ENCODE data around the gene MCC.

MCC gene

DNA sequence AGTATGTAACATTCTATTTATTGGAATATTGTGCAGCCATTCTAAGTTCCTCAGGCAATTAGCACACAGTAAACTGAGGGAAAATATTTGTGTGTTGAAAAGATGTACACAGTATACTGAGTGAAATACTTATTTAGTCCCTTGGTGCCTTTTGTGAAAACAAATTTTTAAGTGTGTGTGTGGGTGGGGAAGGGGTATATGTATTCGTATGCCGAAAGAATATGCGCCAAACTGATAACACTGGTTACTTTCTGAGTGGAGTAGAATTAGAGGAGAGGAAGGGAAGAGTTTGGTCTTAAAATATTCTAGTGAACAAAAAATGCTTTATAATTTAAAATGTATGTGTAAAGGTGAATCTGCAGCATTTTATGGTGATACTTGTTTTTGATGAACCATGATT is 508.5 kb downstream of the MCC start:
- no peak overlapping the region for H3K27ac ChIP-seq (ENCODE audit: low read depth, low read length)
- no peaks in the 10 kb centered on the region for H3K36me3 ChIP-seq (ENCODE audit: control insufficient read depth in 1 of 2, insufficient read depth in 2 of 2, low read length in 2 of 2)
- no peak overlapping the region for H3K9ac ChIP-seq (ENCODE audit: low read depth in 1 of 2, low read length in 2 of 2)
- no peaks in the 10 kb centered on the region for H3K27me3 ChIP-seq (ENCODE audit: control insufficient read depth in 1 of 2, insufficient read depth in 2 of 2, low read length in 2 of 2)
- H3K4me1 ChIP-seq (ENCODE audit: control insufficient read depth in 1 of 2, insufficient read depth in 2 of 2, low read length in 2 of 2): peaks cover 12 to 21% of the 10 kb centered on the region in 2 donors
- no peak overlapping the region for H3K4me3 ChIP-seq (ENCODE audit: low read depth in 1 of 2, low read length in 2 of 2)
- H3K9me3 ChIP-seq (ENCODE audit: control insufficient read depth in 1 of 2, low read length in 2 of 2): no peaks in the 10 kb centered on the region

DNA sequence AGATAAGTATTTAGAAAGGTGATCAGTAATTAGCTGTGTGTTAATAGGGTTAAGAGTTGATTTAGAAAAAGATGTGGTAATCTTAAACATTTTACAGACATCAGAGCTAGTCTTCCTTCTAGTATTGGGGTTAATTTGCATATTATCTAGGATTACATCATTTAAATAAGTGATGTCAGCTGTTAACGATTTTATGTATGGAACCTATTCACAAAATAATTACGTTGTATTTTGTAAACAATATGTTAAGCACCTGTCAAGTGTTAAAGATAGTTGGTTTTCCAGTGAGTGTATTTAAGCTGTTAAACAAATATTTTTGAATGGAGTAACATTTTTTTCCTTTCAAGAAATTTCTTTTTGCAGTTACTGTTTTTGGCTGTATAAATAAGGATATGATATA is 509.4 kb downstream of the MCC start:
- Histone ChIP-seq H3K36me3 (ENCODE audit: control insufficient read depth in 1 of 2, insufficient read depth in 2 of 2, low read length in 2 of 2) (no peaks in the 10 kb centered on the region), H3K9ac (ENCODE audit: low read depth in 1 of 2, low read length in 2 of 2) (no peak overlapping the region), H3K4me1 (ENCODE audit: control insufficient read depth in 1 of 2, insufficient read depth in 2 of 2, low read length in 2 of 2) (peaks cover 12 to 22% of the 10 kb centered on the region in 2 donors), H3K27ac (ENCODE audit: low read depth, low read length) (no peak overlapping the region), H3K27me3 (ENCODE audit: control insufficient read depth in 1 of 2, insufficient read depth in 2 of 2, low read length in 2 of 2) (no peaks in the 10 kb centered on the region), H3K9me3 (ENCODE audit: control insufficient read depth in 1 of 2, low read length in 2 of 2) (no peaks in the 10 kb centered on the region), H3K4me3 (ENCODE audit: low read depth in 1 of 2, low read length in 2 of 2) (no peak overlapping the region)

DNA sequence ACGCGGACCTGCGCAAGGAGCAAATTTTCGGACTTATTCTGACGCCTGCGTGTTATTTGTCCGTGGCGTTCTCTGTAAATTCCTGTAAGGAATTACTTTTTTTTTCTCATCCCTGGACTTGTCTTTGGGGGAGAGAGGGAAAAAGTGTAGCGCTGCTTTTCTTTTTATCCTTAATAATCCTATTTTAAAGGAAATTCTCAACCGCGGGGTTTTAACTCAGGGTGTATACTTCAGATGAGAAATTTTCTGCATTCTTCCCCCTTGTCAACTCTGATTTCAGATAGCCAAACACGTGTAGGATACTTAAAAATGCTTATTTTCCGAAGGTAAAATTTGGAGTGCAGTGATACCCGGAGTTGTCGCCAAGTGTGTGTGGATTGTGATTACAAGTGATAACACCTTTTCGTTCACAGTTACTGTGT is 510.8 kb downstream of the MCC start:
- Histone ChIP-seq H3K36me3 (ENCODE audit: control insufficient read depth in 1 of 2, insufficient read depth in 2 of 2, low read length in 2 of 2) (no peaks in the 10 kb centered on the region), H3K27me3 (ENCODE audit: control insufficient read depth in 1 of 2, insufficient read depth in 2 of 2, low read length in 2 of 2) (no peaks in the 10 kb centered on the region), H3K4me3 (ENCODE audit: low read depth in 1 of 2, low read length in 2 of 2) (peak overlapping the region; percentile 79 to 88), H3K4me1 (ENCODE audit: control insufficient read depth in 1 of 2, insufficient read depth in 2 of 2, low read length in 2 of 2) (peaks cover 15 to 25% of the 10 kb centered on the region in 2 donors), H3K27ac (ENCODE audit: low read depth, low read length) (no peak overlapping the region), H3K9ac (ENCODE audit: low read depth in 1 of 2, low read length in 2 of 2) (peak overlapping the region; percentile 70 to 91), H3K9me3 (ENCODE audit: control insufficient read depth in 1 of 2, low read length in 2 of 2) (no peaks in the 10 kb centered on the region)

- H3K27me3 ChIP-seq (ENCODE audit: control insufficient read depth in 1 of 2, insufficient read depth in 2 of 2, low read length in 2 of 2): no peaks in the 10 kb centered on the region
Measured at GRCh38 chr5:112976432-112977309, 511.6 kb downstream of the MCC start, which contains the start of gene DCP2. DCP2 (plus strand) TSS chr5:112976798; CDS start chr5:112976934, 136 bp downstream.

DNA sequence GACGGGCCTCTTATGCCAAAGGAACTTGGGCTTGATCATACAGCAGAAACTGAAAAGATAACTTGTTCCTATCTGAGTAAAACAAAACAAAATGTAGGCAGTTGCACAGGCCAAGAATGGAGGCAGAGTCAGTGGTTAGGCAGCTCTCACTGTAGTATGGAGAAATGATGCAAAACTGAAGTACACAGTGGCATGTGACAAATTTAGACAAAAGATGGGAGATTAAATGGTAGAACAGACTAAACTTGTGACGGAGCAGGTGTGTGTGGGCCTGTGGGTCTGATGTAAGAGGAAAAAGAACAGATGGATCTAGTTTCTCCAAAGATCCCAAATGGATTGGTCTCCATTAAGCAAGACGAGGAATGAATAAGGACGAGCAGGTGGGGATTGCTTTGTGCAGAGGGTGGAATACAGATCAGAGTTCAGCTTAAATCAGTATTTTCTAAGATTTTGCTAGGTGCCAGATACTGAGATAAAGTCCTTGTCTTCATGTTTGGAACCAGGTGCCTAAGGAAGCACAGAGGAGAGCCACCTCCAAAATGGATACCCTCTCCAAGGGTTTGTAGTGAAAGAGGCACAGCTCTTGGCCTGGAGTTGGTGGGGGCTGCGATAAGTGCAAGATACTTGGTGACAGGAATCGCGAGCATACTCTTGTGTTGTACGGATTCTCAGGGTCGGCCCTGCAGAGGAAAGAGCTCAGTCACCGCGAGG is 512.4 kb downstream of the MCC start:
- H3K36me3 ChIP-seq (ENCODE audit: control insufficient read depth in 1 of 2, insufficient read depth in 2 of 2, low read length in 2 of 2): no peaks in the 10 kb centered on the region
- peaks cover 15 to 25% of the 10 kb centered on the region in 2 donors for H3K4me1 ChIP-seq (ENCODE audit: control insufficient read depth in 1 of 2, insufficient read depth in 2 of 2, low read length in 2 of 2)
- H3K9ac ChIP-seq (ENCODE audit: low read depth in 1 of 2, low read length in 2 of 2): peak overlapping the region; percentile 83 to 91
- H3K27ac ChIP-seq (ENCODE audit: low read depth, low read length): peak overlapping the region; percentile 82
- H3K9me3 ChIP-seq (ENCODE audit: control insufficient read depth in 1 of 2, low read length in 2 of 2): no peaks in the 10 kb centered on the region
- H3K27me3 ChIP-seq (ENCODE audit: control insufficient read depth in 1 of 2, insufficient read depth in 2 of 2, low read length in 2 of 2): no peaks in the 10 kb centered on the region
- peak overlapping the region; percentile 79 to 88 for H3K4me3 ChIP-seq (ENCODE audit: low read depth in 1 of 2, low read length in 2 of 2)

More at GRCh38 chr5:112976432-112977309, 511.6 kb downstream of the MCC start, which contains the start of gene DCP2:
- no peaks in the 10 kb centered on the region for H3K9me3 ChIP-seq (ENCODE audit: control insufficient read depth in 1 of 2, low read length in 2 of 2)
- H3K9ac ChIP-seq (ENCODE audit: low read depth in 1 of 2, low read length in 2 of 2): peak within 1 kb of the TSS; percentile 83 to 91
- H3K36me3 ChIP-seq (ENCODE audit: control insufficient read depth in 1 of 2, insufficient read depth in 2 of 2, low read length in 2 of 2): no peaks in the 10 kb centered on the region
- peak within 1 kb of the TSS; percentile 79 to 88 for H3K4me3 ChIP-seq (ENCODE audit: low read depth in 1 of 2, low read length in 2 of 2)
- H3K27ac ChIP-seq (ENCODE audit: low read depth, low read length): peak within 1 kb of the TSS; percentile 82
- peaks cover 15 to 25% of the 10 kb centered on the region in 2 donors for H3K4me1 ChIP-seq (ENCODE audit: control insufficient read depth in 1 of 2, insufficient read depth in 2 of 2, low read length in 2 of 2)

DNA sequence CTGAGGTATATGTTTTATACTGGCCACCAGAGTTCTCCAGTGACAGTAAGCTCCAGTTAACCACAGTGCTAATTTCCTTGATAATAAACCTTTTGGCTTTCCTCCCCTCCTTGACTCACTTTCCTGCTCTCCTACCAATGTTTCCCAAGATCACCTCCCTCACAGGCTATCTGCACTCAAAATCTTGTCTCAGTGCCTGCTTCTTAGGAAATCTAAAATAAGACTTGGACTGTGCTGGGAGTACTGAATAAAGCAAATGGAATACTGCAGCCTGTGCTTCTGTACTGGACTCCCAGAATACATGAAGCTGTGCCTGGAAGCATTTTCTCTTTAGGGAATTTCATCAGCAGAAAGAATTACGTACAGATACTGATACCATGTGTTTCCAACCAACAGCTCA is 513.4 kb downstream of the MCC start:
- H3K4me1 ChIP-seq (ENCODE audit: control insufficient read depth in 1 of 2, insufficient read depth in 2 of 2, low read length in 2 of 2): peaks cover 15 to 25% of the 10 kb centered on the region in 2 donors
- no peaks in the 10 kb centered on the region for H3K36me3 ChIP-seq (ENCODE audit: control insufficient read depth in 1 of 2, insufficient read depth in 2 of 2, low read length in 2 of 2)
- no peaks in the 10 kb centered on the region for H3K27me3 ChIP-seq (ENCODE audit: control insufficient read depth in 1 of 2, insufficient read depth in 2 of 2, low read length in 2 of 2)
- no peak overlapping the region for H3K4me3 ChIP-seq (ENCODE audit: low read depth in 1 of 2, low read length in 2 of 2)
- H3K9ac ChIP-seq (ENCODE audit: low read depth in 1 of 2, low read length in 2 of 2): no peak overlapping the region
- no peaks in the 10 kb centered on the region for H3K9me3 ChIP-seq (ENCODE audit: control insufficient read depth in 1 of 2, low read length in 2 of 2)
- H3K27ac ChIP-seq (ENCODE audit: low read depth, low read length): no peak overlapping the region

GRCh38 chr5:112973904-112974303 is 514.3 kb downstream of the MCC start:
- Histone ChIP-seq H3K27me3 (ENCODE audit: control insufficient read depth in 1 of 2, insufficient read depth in 2 of 2, low read length in 2 of 2) (no peaks in the 10 kb centered on the region), H3K9me3 (ENCODE audit: control insufficient read depth in 1 of 2, low read length in 2 of 2) (no peaks in the 10 kb centered on the region), H3K27ac (ENCODE audit: low read depth, low read length) (no peak overlapping the region), H3K36me3 (ENCODE audit: control insufficient read depth in 1 of 2, insufficient read depth in 2 of 2, low read length in 2 of 2) (no peaks in the 10 kb centered on the region), H3K4me3 (ENCODE audit: low read depth in 1 of 2, low read length in 2 of 2) (no peak overlapping the region), H3K4me1 (ENCODE audit: control insufficient read depth in 1 of 2, insufficient read depth in 2 of 2, low read length in 2 of 2) (peaks cover 15 to 20% of the 10 kb centered on the region in 2 donors), H3K9ac (ENCODE audit: low read depth in 1 of 2, low read length in 2 of 2) (no peak overlapping the region)

DNA sequence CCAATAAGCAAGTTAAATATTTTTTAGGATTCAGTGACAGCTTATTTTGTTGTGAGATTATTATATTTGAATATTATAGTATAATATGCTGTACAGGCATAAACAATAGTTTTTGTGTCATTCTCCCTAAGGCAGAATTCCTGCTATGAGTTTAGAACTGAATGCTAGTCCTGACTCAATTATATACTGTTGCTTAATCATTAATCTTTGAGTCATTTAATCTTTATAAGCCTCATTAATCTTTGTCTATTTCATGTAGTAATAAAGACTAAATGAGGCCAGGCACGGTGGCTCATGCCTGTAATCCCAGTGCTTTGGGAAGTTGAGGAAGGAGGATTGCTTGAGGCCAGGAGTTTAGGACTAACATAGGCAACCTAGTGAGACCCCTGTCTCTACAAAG is 515.2 kb downstream of the MCC start:
- Histone ChIP-seq H3K36me3 (ENCODE audit: control insufficient read depth in 1 of 2, insufficient read depth in 2 of 2, low read length in 2 of 2) (no peaks in the 10 kb centered on the region), H3K27me3 (ENCODE audit: control insufficient read depth in 1 of 2, insufficient read depth in 2 of 2, low read length in 2 of 2) (no peaks in the 10 kb centered on the region), H3K9me3 (ENCODE audit: control insufficient read depth in 1 of 2, low read length in 2 of 2) (no peaks in the 10 kb centered on the region), H3K4me1 (ENCODE audit: control insufficient read depth in 1 of 2, insufficient read depth in 2 of 2, low read length in 2 of 2) (peaks cover 9 to 11% of the 10 kb centered on the region in 2 donors), H3K27ac (ENCODE audit: low read depth, low read length) (no peak overlapping the region), H3K9ac (ENCODE audit: low read depth in 1 of 2, low read length in 2 of 2) (no peak overlapping the region), H3K4me3 (ENCODE audit: low read depth in 1 of 2, low read length in 2 of 2) (no peak overlapping the region)

Measured in duodenal mucosa (tissue), 2 donors.